ENCODE measurements around the gene CBX4. TPM values are rescaled to one million over a fixed set of nuclear protein-coding genes. Genes with fewer than 3 reads are reported as not detected.
A peak's percentile ranks its signal among the peaks of the same experiment; 100 is the strongest.

Gene CBX4
- total and polyA plus RNA-seq, 3 experiments from 2014 or later = 9.8 to 12.2 (median 12.1) TPM

GRCh38 chr17:79842656-79843473, 3.6 kb upstream of the CBX4 start:
- H3K4me1 Mint-ChIP-seq = peaks cover 25 to 49% (median 29%) of the 10 kb centered on the region in 3 donors
- POLR2A ChIA-PET = interaction anchor here (5.5 to 9.3 kb wide), 2 partner anchors 31 to 46 kb away, joined by 41 to 79 read pairs; partner anchors contain the start of gene CBX8
- H3K36me3 ChIP-seq (ENCODE audit: insufficient read depth, low read length) = no peaks in the 10 kb centered on the region
- peak overlapping the region; percentile 28 for H3K4me3 ChIP-seq (ENCODE audit: low read length)
- H3K27ac Mint-ChIP-seq = peak overlapping the region in 3 of 8 donors; percentile 52 to 88 (median 63)
- DNase-seq = peak in 1 of 5 donors; percentile 42
- CTCF ChIA-PET = interaction anchor here (1.0 to 2.3 kb wide), 5 partner anchors 12 to 116 kb away, joined by 3 to 6 read pairs (median 3); no protein-coding TSS in a partner anchor
- no peak overlapping the region for H3K27ac ChIP-seq (ENCODE audit: low read depth, low read length)
- peaks cover 40 to 43% of the 10 kb centered on the region in 2 donors for H3K27me3 Mint-ChIP-seq
- H3K27me3 ChIP-seq (ENCODE audit: insufficient read depth, low read length, poor library complexity, severe bottlenecking) = peaks cover 48% of the 10 kb centered on the region
- peak overlapping the region; percentile 49 to 87 (median 78) for H3K4me3 Mint-ChIP-seq
- peaks cover 0 to 7% (median 0%) of the 10 kb centered on the region in 3 donors for H3K36me3 Mint-ChIP-seq
- no peaks in the 10 kb centered on the region for H3K9me3 ChIP-seq (ENCODE audit: low read length)
- H3K9me3 Mint-ChIP-seq = no peaks in the 10 kb centered on the region
- peaks cover 44% of the 10 kb centered on the region for H3K4me1 ChIP-seq (ENCODE audit: insufficient read depth, low read length)

GRCh38 chr17:79842136-79842655, 3.0 kb upstream of the CBX4 start:
- Mint-ChIP-seq H3K4me1 (peaks cover 31 to 55% (median 32%) of the 10 kb centered on the region in 3 donors), H3K4me3 (peak overlapping the region; percentile 59 to 87 (median 72)), H3K9me3 (no peaks in the 10 kb centered on the region), H3K36me3 (peaks cover 0 to 10% (median 0%) of the 10 kb centered on the region in 3 donors), H3K27ac (peak overlapping the region in 3 of 8 donors; percentile 52 to 88 (median 60)), H3K27me3 (peaks cover 40% of the 10 kb centered on the region in 2 donors)
- Histone ChIP-seq H3K27me3 (ENCODE audit: insufficient read depth, low read length, poor library complexity, severe bottlenecking) (peaks cover 48% of the 10 kb centered on the region), H3K4me3 (ENCODE audit: low read length) (peak overlapping the region; percentile 28), H3K27ac (ENCODE audit: low read depth, low read length) (no peak overlapping the region), H3K9me3 (ENCODE audit: low read length) (no peaks in the 10 kb centered on the region), H3K36me3 (ENCODE audit: insufficient read depth, low read length) (no peaks in the 10 kb centered on the region), H3K4me1 (ENCODE audit: insufficient read depth, low read length) (peaks cover 50% of the 10 kb centered on the region)
- ChIA-PET CTCF (interaction anchor here (0.8 to 3.6 kb wide), 9 partner anchors 13 to 115 kb away, joined by 3 to 23 read pairs (median 4); partner anchors contain the start of gene CBX8), POLR2A (interaction anchor here (1.2 to 9.3 kb wide), 3 partner anchors 31 to 45 kb away, joined by 3 to 79 read pairs (median 41); partner anchors contain the start of gene CBX8)
- no peak for DNase-seq

- ChIA-PET CTCF (interaction anchor here (0.8 to 3.6 kb wide), 13 partner anchors 14 to 176 kb away, joined by 3 to 23 read pairs (median 3); partner anchors contain the start of gene CBX8), POLR2A (interaction anchor here (0.7 to 9.3 kb wide), 5 partner anchors 30 to 113 kb away, joined by 3 to 79 read pairs (median 15); partner anchors contain the start of gene CBX8)
- Mint-ChIP-seq H3K4me1 (peaks cover 32 to 61% (median 36%) of the 10 kb centered on the region in 3 donors), H3K27me3 (peaks cover 40% of the 10 kb centered on the region in 2 donors), H3K36me3 (peaks cover 0 to 15% (median 0%) of the 10 kb centered on the region in 3 donors), H3K27ac (peak overlapping the region in 3 of 8 donors; percentile 16 to 88 (median 60)), H3K4me3 (peak overlapping the region; percentile 49 to 87 (median 65)), H3K9me3 (no peaks in the 10 kb centered on the region)
- Histone ChIP-seq H3K4me1 (ENCODE audit: insufficient read depth, low read length) (peaks cover 56% of the 10 kb centered on the region), H3K4me3 (ENCODE audit: low read length) (no peak overlapping the region), H3K27me3 (ENCODE audit: insufficient read depth, low read length, poor library complexity, severe bottlenecking) (peaks cover 48% of the 10 kb centered on the region), H3K27ac (ENCODE audit: low read depth, low read length) (no peak overlapping the region), H3K9me3 (ENCODE audit: low read length) (no peaks in the 10 kb centered on the region), H3K36me3 (ENCODE audit: insufficient read depth, low read length) (no peaks in the 10 kb centered on the region)
- no peak for DNase-seq
Measured at GRCh38 chr17:79841369-79842135, 2.3 kb upstream of the CBX4 start.

- CTCF ChIA-PET = interaction anchor here (0.8 to 3.6 kb wide), 9 partner anchors 15 to 261 kb away, joined by 3 to 23 read pairs (median 4); partner anchors contain the start of genes CBX8 and GAA
- Mint-ChIP-seq H3K9me3 (no peaks in the 10 kb centered on the region), H3K4me1 (peaks cover 32 to 64% (median 37%) of the 10 kb centered on the region in 3 donors), H3K27me3 (peaks cover 35 to 40% of the 10 kb centered on the region in 2 donors), H3K27ac (peak overlapping the region in 3 of 8 donors; percentile 50 to 88 (median 70)), H3K36me3 (peaks cover 0 to 15% (median 0%) of the 10 kb centered on the region in 3 donors), H3K4me3 (peak overlapping the region; percentile 46 to 71 (median 58))
- H3K27ac ChIP-seq (ENCODE audit: low read depth, low read length) = no peak overlapping the region
- POLR2A ChIA-PET = interaction anchor here (0.7 to 9.3 kb wide), 4 partner anchors 29 to 112 kb away, joined by 3 to 79 read pairs (median 28); partner anchors contain the start of gene CBX8
- peaks cover 48% of the 10 kb centered on the region for H3K27me3 ChIP-seq (ENCODE audit: insufficient read depth, low read length, poor library complexity, severe bottlenecking)
- H3K9me3 ChIP-seq (ENCODE audit: low read length) = no peaks in the 10 kb centered on the region
- peaks cover 62% of the 10 kb centered on the region for H3K4me1 ChIP-seq (ENCODE audit: insufficient read depth, low read length)
- no peak overlapping the region for H3K4me3 ChIP-seq (ENCODE audit: low read length)
- no peak for DNase-seq
- no peaks in the 10 kb centered on the region for H3K36me3 ChIP-seq (ENCODE audit: insufficient read depth, low read length)
Measured at GRCh38 chr17:79840989-79841286, 1.7 kb upstream of the CBX4 start.

GRCh38 chr17:79840269-79840988, 1.2 kb upstream of the CBX4 start:
- Mint-ChIP-seq H3K27me3 (peaks cover 33 to 39% of the 10 kb centered on the region in 2 donors), H3K4me1 (peaks cover 32 to 63% (median 37%) of the 10 kb centered on the region in 3 donors), H3K36me3 (peaks cover 0 to 20% (median 0%) of the 10 kb centered on the region in 3 donors), H3K4me3 (peak overlapping the region; percentile 56 to 83 (median 63)), H3K9me3 (no peaks in the 10 kb centered on the region), H3K27ac (peak overlapping the region in 6 of 8 donors; percentile 3 to 88 (median 60))
- Histone ChIP-seq H3K9me3 (ENCODE audit: low read length) (no peaks in the 10 kb centered on the region), H3K4me1 (ENCODE audit: insufficient read depth, low read length) (peaks cover 67% of the 10 kb centered on the region), H3K4me3 (ENCODE audit: low read length) (peak overlapping the region; percentile 49), H3K27me3 (ENCODE audit: insufficient read depth, low read length, poor library complexity, severe bottlenecking) (peaks cover 46% of the 10 kb centered on the region), H3K27ac (ENCODE audit: low read depth, low read length) (peak overlapping the region; percentile 51), H3K36me3 (ENCODE audit: insufficient read depth, low read length) (peaks cover 1% of the 10 kb centered on the region)
- POLR2A ChIA-PET = interaction anchor here (1.0 to 9.3 kb wide), 4 partner anchors 10 to 44 kb away, joined by 3 to 79 read pairs (median 28); partner anchors contain the start of gene CBX8
- CTCF ChIA-PET = interaction anchor here (0.8 to 3.6 kb wide), 12 partner anchors 14 to 261 kb away, joined by 3 to 23 read pairs (median 4); partner anchors contain the start of genes CBX8 and GAA
- DNase-seq = no peak

- H3K27me3 ChIP-seq (ENCODE audit: insufficient read depth, low read length, poor library complexity, severe bottlenecking) = peaks cover 36% of the 10 kb centered on the region
- no peaks in the 10 kb centered on the region for H3K9me3 Mint-ChIP-seq
Measured at GRCh38 chr17:79838522-79839274, 542 bp downstream of the CBX4 start.

More at GRCh38 chr17:79838522-79839274, 542 bp downstream of the CBX4 start:
- Histone ChIP-seq H3K4me3 (ENCODE audit: low read length) (peak overlapping the region; percentile 85), H3K36me3 (ENCODE audit: insufficient read depth, low read length) (peaks cover 5% of the 10 kb centered on the region), H3K4me1 (ENCODE audit: insufficient read depth, low read length) (peaks cover 60% of the 10 kb centered on the region), H3K9me3 (ENCODE audit: low read length) (no peaks in the 10 kb centered on the region), H3K27ac (ENCODE audit: low read depth, low read length) (peak overlapping the region; percentile 89)
- H3K4me3 Mint-ChIP-seq = peak overlapping the region; percentile 94 to 100 (median 97)
- CTCF ChIA-PET = interaction anchor here (0.7 to 3.6 kb wide), 7 partner anchors 12 to 155 kb away, joined by 3 to 23 read pairs (median 9); partner anchors contain the start of gene CBX8
- H3K4me1 Mint-ChIP-seq = peaks cover 31 to 72% (median 41%) of the 10 kb centered on the region in 3 donors
- peaks cover 33 to 34% of the 10 kb centered on the region in 2 donors for H3K27me3 Mint-ChIP-seq
- DNase-seq = peak; percentile 30 to 78 (median 66)
- POLR2A ChIA-PET = interaction anchor here (0.6 to 9.3 kb wide), 9 partner anchors 20 to 1844 kb away, joined by 3 to 79 read pairs (median 6); partner anchors contain the start of gene CBX8
- peaks cover 0 to 31% (median 2%) of the 10 kb centered on the region in 3 donors for H3K36me3 Mint-ChIP-seq
- H3K27ac Mint-ChIP-seq = peak overlapping the region; percentile 88 to 100 (median 96)
